Measurements from ENCODE around the gene DNAH17.

Gene DNAH17

DNA sequence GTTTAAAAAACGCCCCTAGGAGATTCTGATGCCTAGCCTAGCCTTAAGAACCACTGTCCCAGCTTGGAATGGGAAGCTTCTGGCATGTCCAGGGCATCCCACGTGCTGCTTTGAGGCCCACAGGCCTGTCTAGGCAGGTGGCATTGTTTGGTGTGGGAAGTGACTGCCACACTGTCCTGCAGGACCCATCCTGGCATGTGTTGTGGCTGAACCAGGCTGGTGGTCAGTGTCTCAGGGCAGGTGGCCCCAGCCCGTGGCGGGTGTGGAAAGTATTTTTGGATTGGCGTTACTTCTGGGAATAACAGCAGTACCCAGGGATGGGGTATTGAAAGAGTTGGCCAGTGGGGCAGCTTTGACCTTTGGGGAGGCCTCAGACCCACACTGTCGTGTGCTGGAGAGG, 170.8 kb downstream of the DNAH17 start:
- DNase-seq, result no peak

DNA sequence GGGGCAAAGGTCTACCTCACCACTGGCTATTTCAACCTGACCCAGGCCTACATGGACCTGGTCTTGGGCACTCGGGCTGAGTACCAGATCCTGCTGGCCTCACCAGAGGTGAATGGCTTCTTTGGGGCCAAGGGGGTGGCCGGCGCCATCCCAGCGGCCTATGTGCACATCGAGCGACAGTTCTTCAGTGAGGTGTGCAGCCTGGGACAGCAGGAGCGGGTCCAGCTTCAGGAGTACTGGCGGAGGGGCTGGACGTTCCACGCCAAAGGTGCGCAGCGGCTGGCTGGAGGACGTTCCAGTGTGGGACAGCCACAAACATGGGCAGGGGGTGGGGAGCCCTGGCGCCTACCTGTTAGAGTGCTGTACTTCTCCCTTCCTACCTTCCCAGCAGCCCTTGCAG, 173.4 kb downstream of the DNAH17 start:
- no peak for DNase-seq

- no peak for DNase-seq
Measured at GRCh38 chr17:78401891-78402290, 175.3 kb downstream of the DNAH17 start.

DNA sequence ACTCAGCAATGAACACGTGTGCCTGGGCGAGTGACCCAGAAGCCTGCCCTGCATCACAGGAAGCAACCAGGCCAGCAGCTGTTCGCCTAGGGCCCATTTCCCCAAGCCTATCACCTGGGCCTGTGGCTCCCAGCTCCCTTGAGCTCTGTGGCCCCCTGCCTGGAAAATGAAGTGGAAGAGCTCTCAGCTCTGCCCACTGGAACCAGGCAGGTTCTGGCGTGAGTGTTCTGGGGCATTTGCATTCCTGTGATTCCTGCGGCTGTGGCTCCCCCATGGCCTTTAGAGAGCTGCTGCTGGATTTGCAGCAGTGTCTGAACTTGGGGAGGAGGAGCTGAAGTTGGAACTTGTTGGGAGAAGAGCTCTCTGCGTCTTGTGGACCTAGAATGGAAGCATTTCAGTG, 175.9 kb downstream of the DNAH17 start:
- DNase-seq, result no peak

- DNase-seq, result no peak
Measured at GRCh38 chr17:78400581-78401240, 176.5 kb downstream of the DNAH17 start.

DNA sequence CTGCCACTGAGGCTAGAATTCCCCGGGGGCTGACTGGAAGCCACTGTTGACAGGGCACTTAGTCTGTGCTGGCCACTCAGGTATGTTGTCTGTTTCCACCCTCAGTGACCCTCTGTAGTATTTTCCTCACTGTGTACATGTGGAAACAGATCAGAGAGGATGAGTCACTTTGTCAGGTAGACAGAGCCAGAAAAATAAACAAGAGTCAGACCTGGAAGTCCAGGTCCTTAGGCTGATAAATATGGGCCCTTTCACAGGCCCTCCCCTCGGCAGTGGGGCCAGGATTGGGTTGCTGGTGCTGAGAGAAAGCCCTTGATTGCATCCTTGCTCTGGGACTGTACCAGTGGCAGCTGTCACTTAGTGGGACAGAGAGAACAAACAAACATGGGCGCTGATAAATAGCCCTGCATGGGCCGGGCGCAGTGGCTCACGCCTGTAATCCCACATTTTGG, 177.5 kb downstream of the DNAH17 start:
- no peak for DNase-seq

GRCh38 chr17:78399028-78399692, 178.0 kb downstream of the DNAH17 start:
- no peak for DNase-seq

- no peak for DNase-seq
Measured at GRCh38 chr17:78398390-78398789, 178.8 kb downstream of the DNAH17 start.

GRCh38 chr17:78397681-78398101, 179.5 kb downstream of the DNAH17 start:
- DNase-seq, result no peak

DNA sequence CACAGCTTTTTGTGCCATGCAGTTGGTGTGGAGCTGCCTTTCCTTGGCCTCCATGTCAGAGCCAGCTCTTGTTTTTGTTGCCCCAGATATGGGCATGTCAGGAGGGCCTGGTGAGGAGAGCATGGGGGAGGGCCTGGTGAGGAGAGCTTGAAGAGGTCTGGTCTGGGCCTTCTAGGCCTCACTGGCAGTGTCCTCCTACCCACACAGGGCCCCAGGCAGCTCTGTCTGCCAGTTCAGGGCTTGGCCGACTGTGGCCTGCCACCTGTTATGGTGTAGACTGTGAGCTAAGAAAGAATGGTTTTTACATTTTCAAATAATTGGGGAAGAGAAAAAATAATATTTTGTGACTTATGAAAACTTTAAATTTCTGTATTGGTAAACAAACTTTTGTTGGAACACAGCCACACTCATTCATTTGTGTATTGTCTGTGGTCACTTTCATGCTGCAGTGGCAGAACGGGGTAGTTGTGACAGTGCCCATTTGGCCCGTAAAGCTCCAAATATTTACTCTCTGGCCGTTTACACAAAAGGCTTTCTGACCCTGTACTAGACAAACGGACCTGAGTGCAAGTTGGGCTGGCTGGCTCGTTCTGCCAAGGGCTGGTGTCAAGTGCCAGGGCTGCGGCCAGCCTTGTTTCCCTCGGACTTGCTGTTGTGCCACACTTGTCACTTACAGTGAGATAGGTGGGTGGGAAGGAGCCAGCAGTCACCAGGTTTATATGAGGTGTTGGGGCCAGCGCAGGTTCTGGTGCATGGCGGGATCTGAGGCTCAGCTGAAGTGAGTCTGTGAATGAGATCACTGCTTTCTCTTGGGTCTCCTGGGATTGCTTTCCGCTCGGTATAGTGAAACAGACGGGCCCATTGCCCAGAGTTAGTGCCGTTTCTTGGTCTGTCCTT, 180.5 kb downstream of the DNAH17 start:
- DNase-seq, result no peak

DNA sequence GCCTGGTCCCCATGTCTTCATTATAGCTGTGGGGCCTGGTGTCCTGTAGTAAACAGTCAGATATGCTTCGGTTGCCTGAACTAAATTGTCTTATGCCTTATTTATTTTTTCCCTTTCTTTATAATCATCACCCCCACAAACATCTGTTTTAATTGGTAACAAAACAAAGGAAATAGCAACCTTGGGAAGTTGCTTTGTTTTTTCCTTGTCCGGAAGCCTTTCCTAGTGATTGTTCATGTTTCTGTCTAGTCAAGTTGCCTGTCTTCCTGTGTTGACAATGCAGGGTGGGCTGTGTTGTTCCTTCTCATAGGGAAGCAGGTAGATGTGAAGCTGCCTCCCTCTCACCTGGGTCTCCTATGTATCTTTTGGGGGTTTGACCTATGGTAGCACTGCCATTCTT, 182.0 kb downstream of the DNAH17 start:
- DNase-seq, result no peak

DNA sequence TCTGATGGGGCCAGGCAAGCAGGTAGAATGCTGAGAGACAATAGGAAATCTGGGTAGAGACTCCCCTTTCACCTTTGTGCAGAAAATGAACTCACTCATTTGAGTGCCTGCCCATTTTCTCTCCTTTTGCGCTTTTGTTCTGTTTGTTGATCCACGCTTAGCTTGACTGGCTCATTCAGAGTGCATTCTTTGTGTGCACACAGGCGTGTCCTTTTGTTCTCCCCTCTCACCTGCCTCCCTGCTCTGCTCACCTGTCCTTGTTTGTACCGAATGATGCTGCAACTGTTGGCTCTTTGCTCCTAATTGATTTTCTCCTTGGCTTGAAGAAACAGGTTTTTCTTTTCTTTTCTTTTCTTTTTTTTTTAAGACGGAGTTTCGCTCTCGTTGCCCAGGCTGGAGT, 183.0 kb downstream of the DNAH17 start:
- no peak for DNase-seq

DNA sequence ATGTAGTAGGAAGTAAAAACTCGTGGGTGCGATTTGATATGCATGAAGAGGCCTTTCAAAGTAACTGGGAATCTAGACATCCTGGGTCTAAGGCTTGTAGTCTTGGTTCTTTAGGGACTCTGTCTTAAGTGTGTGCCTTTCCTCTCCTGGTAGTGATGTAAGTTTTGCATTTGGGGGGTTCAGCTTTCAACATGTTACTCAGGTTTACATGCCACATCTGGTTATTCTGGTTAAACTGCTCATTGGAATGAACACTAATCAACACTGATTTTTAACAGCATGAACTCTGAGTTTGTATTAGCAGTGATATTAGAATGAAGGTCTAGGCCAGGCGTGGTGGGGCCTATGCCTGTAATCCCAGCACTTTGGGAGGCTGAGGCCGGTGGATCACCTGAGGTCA, 183.6 kb downstream of the DNAH17 start:
- no peak for DNase-seq

DNA sequence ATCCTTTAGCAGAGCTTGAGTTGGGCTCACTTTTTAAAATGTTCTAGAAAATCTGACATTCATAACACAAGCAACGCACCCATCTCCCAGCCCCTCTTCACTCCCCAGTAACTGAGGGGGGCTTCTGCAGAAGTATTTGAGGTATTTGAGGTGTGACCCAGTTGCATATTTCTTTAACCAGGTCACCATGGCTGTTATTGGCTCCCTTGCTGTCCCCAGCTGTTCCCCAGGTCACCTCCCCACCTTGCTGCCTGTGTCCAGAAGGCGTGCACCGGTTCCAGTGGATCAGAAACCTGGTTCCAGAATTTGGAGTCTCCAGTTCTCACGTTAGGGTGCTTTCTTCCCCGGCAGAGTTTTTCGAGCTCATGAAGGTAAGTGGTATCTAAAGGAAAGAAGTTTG, 184.9 kb downstream of the DNAH17 start:
- DNase-seq, result no peak

GRCh38 chr17:78391843-78392242, 185.4 kb downstream of the DNAH17 start:
- DNase-seq, result no peak

DNA sequence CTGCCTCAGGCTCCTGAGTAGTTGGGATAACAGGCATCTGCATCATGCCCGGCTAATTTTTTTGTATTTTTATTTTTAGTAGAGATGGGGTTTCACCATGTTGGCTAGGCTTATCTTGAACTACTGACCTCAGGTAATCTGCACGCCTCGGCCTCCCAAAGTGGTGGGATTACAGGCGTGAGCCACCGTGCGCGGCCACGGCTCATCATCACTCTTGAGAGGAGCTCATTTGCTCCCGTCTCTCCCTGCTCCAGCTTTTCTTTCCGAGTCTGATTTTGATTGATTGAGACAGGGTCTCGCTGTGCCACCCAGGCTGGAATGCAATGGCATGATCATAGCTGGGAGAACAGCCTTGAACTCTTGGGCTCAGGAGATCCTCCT, 186.2 kb downstream of the DNAH17 start:
- DNase-seq, result no peak

- peak; percentile 69 for DNase-seq
Measured at GRCh38 chr17:78390241-78391050, 186.8 kb downstream of the DNAH17 start.

GRCh38 chr17:78387977-78388941, 188.9 kb downstream of the DNAH17 start:
- no peak for DNase-seq

DNA sequence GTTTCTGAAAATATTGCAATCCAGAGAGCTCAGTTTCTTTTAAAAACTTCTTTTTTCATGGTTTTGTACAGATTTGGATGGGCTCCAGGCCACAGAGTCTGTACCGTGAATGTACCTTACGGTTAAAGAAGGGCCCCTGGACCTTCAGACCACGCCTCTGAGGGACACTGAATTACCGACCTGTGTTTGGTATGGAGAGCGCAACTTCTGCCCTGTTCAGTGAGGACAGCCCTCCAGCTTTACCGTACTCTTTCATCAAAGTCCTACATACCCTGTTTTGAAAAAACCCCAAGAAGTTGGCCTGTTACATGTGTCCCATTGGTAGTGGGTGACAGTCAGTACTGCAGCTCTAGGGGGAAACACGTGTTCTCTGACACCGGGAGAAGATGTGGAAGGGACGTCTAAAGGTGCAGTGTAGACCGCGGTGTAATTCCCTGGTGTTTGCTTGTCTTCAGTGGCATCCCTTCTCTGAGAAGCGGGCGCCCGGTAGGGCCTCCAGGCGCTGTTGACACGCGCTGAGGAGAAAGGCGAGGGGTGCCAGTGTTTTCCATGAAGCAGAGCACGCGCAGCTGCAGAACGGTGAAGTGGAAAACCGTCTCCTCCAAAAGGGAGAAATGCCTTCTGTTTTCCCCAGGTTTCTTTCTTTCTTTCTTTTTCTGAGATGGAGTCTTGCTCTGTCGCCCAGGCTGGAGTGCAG, 192.6 kb downstream of the DNAH17 start:
- no peak for DNase-seq

DNA sequence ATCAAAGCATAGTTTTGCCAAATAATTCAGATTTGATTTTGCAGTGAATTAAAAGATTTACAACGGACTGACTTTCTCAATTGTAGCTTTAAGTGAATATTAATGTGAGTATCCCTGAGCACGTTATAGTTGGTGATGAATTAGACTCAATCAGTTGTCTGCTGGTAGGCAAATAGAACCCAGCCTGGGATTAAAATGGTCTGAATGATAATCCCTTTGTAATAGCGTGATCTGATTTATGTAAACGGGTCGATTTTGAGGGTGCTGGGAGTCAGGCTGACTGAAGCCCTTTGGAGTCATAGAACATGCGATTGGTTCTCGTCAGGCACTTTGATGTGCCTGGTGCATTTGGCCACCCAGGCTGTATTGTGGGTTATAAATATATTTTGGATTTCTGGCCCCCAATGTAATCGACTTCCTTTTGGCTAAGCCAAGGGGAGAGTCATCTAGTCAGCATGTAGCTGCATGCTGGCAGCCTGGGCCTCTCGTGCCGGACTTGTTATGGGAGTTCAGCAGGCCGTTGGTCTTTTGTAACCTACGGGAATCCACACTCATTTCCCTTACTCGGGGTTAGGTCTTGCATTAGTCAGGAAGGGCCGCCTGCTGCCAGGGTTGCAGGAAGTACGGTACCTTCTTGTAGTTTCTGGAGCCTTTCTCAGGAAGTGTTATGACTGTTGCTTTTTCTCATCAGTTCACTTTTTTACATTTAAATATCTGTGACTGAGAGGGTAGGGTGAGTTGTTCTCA, 193.3 kb downstream of the DNAH17 start:
- DNase-seq, result peak; percentile 72

All from NCI-H82 (cell line).